ENCODE measurements around the gene KRTAP2-3.
"Not testable (repeated sequence)": the region's sequence is repeated elsewhere in the genome, so short reads cannot be mapped to it uniquely, and the experiment has no call there.

Gene KRTAP2-3

DNA sequence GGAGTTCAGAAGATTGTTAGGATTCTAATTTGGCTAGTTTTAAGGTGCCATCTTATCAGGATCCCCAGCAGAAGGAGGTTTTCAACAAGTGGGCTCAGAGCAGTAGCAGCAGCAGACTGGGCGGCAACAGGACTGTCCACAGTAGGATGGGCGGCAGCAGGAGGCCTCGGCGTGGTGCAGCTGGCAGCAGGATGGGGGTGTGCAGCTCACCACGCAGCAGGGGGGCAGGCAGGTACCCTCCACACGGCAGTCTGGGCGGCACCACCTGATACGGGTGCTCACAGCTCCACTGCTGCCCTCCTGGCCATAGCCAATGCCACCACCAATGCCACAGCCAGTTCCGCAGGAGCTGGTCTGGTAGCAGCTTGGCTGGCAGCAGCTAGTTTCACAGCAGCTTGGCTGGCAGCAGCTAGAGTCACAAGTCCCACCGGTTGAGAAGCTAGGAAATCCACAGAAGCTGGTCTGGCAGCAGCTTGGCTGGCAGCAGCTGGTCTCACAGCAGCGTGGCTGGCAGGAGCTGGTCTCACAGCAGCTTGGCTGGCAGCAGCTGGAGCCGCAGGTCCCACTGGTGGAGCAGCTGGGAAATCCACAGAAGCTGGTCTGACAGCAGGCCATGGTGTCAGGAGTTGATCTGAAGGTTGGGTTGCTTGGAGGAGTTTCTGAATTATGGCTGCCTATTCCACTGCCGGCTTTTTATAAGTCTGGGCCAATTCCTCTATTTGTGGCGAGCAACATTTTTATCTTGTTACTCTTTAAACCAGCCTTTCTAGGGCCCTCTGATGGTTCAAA is 18.9 kb downstream of the KRTAP2-3 start, which contains the start of gene KRTAP1-1:
Gene KRTAP1-1, minus strand, starts transcription at position 668 of the 789 bp plus-strand sequence. Its CDS starts 53 bp downstream, at position 615.
- not testable (repeated sequence) for H3K4ac ChIP-seq (ENCODE audit: low read depth in 1 of 2, low read length in 2 of 2); H3K4me3 ChIP-seq (ENCODE audit: insufficient read depth in 1 of 2, low read depth in 1 of 2, low read length in 2 of 2); H2AK5ac ChIP-seq (ENCODE audit: low read length, severe bottlenecking); H2BK5ac ChIP-seq (ENCODE audit: low read depth, low read length, poor library complexity, severe bottlenecking); H4K8ac ChIP-seq (ENCODE audit: low read length); H2AFZ ChIP-seq (ENCODE audit: low read depth, low read length); H3K27me3 ChIP-seq (ENCODE audit: control insufficient read depth in 1 of 2, insufficient read depth in 1 of 2, low read length in 2 of 2); H3K79me1 ChIP-seq (replicated peaks; ENCODE audit: low read length, poor library complexity, severe bottlenecking); H3K9me3 ChIP-seq (ENCODE audit: control insufficient read depth, low read length); DNase-seq; H3K4me2 ChIP-seq (ENCODE audit: low read length, poor library complexity, severe bottlenecking); H2BK15ac ChIP-seq (ENCODE audit: low read depth, poor library complexity, severe bottlenecking); H2BK120ac ChIP-seq (ENCODE audit: low read depth, low read length); H4K91ac ChIP-seq (ENCODE audit: low read length); H3K36me3 ChIP-seq (ENCODE audit: control insufficient read depth in 1 of 2, insufficient read depth in 2 of 2, low read depth in 1 of 2, low read length in 2 of 2); H3K14ac ChIP-seq (ENCODE audit: low read length in 2 of 2); H3K9ac ChIP-seq (ENCODE audit: low read length); H2BK12ac ChIP-seq (ENCODE audit: low read length in 2 of 2); H3K18ac ChIP-seq (ENCODE audit: low read depth in 1 of 2, low read length in 2 of 2); H3K4me1 ChIP-seq (ENCODE audit: control insufficient read depth, insufficient read depth, low read depth, low read length); H3K27ac ChIP-seq (ENCODE audit: low read length, poor library complexity, severe bottlenecking); H3K23ac ChIP-seq (ENCODE audit: low read length in 2 of 2)
- 88% methylated on average over 12 of the region's 14 CpGs for WGBS

DNA sequence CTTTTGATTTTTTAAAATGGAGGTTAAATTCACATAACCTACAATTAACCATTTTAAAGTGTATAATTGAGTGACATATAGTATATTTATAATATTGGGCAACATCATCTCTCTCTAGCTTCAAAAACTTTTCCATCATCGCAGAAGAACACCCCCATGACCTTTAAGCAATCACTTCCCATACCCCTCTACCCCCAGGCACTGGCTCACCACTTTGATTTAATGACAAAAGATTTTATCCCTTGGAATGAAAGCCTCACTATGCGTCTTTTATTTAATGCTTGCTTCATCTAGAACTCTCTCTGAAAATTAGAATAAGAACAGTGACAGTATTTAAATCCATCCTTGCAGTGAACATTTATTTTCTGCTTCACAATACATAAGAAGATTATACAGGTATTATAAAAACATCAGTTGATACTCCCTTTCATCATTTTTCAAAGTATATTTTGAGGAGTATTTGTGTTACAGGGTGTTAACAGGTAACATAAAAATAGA is 22.0 kb downstream of the KRTAP2-3 start:
- H3K27ac ChIP-seq (ENCODE audit: low read length, poor library complexity, severe bottlenecking) = no peak overlapping the region
- H3K27me3 ChIP-seq (ENCODE audit: control insufficient read depth in 1 of 2, insufficient read depth in 1 of 2, low read length in 2 of 2) = no peaks in the 10 kb centered on the region
- H3K18ac ChIP-seq (ENCODE audit: low read depth in 1 of 2, low read length in 2 of 2) = no peak overlapping the region
- H3K36me3 ChIP-seq (ENCODE audit: control insufficient read depth in 1 of 2, insufficient read depth in 2 of 2, low read depth in 1 of 2, low read length in 2 of 2) = no peaks in the 10 kb centered on the region
- no peak overlapping the region for H2BK5ac ChIP-seq (ENCODE audit: low read depth, low read length, poor library complexity, severe bottlenecking)
- no peak overlapping the region for H3K14ac ChIP-seq (ENCODE audit: low read length in 2 of 2)
- H2BK120ac ChIP-seq (ENCODE audit: low read depth, low read length) = no peak overlapping the region
- H3K9me3 ChIP-seq (ENCODE audit: control insufficient read depth, low read length) = peaks cover under 1% of the 10 kb centered on the region
- H2BK15ac ChIP-seq (ENCODE audit: low read depth, poor library complexity, severe bottlenecking) = no peak overlapping the region
- H2BK12ac ChIP-seq (ENCODE audit: low read length in 2 of 2) = no peak overlapping the region
- H2AFZ ChIP-seq (ENCODE audit: low read depth, low read length) = no peak overlapping the region
- no peak for DNase-seq
- no peak overlapping the region for H3K9ac ChIP-seq (ENCODE audit: low read length)
- H2AK5ac ChIP-seq (ENCODE audit: low read length, severe bottlenecking) = no peak overlapping the region
- H3K4me3 ChIP-seq (ENCODE audit: insufficient read depth in 1 of 2, low read depth in 1 of 2, low read length in 2 of 2) = no peak overlapping the region
- WGBS = 56% methylated on average over 1 of the region's 2 CpGs
- H3K4ac ChIP-seq (ENCODE audit: low read depth in 1 of 2, low read length in 2 of 2) = no peak overlapping the region
- no peaks in the 10 kb centered on the region for H3K79me1 ChIP-seq (replicated peaks; ENCODE audit: low read length, poor library complexity, severe bottlenecking)
- H3K4me1 ChIP-seq (ENCODE audit: control insufficient read depth, insufficient read depth, low read depth, low read length) = peaks cover 7% of the 10 kb centered on the region
- no peak overlapping the region for H4K8ac ChIP-seq (ENCODE audit: low read length)
- no peak overlapping the region for H4K91ac ChIP-seq (ENCODE audit: low read length)
- H3K4me2 ChIP-seq (ENCODE audit: low read length, poor library complexity, severe bottlenecking) = no peak overlapping the region
- H3K23ac ChIP-seq (ENCODE audit: low read length in 2 of 2) = no peak overlapping the region

DNA sequence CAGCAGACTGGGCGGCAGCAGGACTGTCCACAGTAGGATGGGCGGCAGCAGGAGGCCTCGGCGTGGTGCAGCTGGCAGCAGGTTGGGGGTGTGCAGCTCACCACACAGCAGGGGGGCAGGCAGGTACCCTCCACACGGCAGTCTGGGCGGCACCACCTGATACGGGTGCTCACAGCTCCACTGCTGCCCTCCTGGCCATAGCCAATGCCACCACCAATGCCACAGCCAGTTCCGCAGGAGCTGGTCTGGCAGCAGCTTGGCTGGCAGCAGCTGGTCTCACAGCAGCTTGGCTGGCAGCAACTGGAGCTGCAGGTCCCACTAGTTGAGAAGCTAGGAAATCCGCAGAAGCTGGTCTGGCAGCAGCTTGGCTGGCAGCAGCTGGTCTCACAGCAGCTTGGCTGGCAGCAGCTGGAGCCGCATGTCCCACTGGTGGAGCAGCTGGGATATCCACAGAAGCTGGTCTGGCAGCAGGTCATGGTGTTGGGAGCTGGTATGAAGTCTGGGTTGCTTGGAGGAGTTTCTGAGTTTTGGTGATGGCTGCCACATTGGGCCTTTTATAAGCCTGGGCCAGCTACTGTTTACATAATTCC is 25.5 kb downstream of the KRTAP2-3 start, which contains the start of gene KRTAP1-3:
Gene KRTAP1-3, minus strand, starts transcription at position 529 of the 590 bp plus-strand sequence. Its CDS starts 53 bp downstream, at position 476.
- DNase-seq; H2BK15ac ChIP-seq (ENCODE audit: low read depth, poor library complexity, severe bottlenecking); H4K8ac ChIP-seq (ENCODE audit: low read length); H3K23ac ChIP-seq (ENCODE audit: low read length in 2 of 2); H3K27ac ChIP-seq (ENCODE audit: low read length, poor library complexity, severe bottlenecking); H2BK12ac ChIP-seq (ENCODE audit: low read length in 2 of 2); H2AFZ ChIP-seq (ENCODE audit: low read depth, low read length); H3K4ac ChIP-seq (ENCODE audit: low read depth in 1 of 2, low read length in 2 of 2); H3K4me2 ChIP-seq (ENCODE audit: low read length, poor library complexity, severe bottlenecking); H2BK120ac ChIP-seq (ENCODE audit: low read depth, low read length); H4K91ac ChIP-seq (ENCODE audit: low read length); H3K4me3 ChIP-seq (ENCODE audit: insufficient read depth in 1 of 2, low read depth in 1 of 2, low read length in 2 of 2); H2BK5ac ChIP-seq (ENCODE audit: low read depth, low read length, poor library complexity, severe bottlenecking); H2AK5ac ChIP-seq (ENCODE audit: low read length, severe bottlenecking); H3K9me3 ChIP-seq (ENCODE audit: control insufficient read depth, low read length); H3K9ac ChIP-seq (ENCODE audit: low read length); H3K4me1 ChIP-seq (ENCODE audit: control insufficient read depth, insufficient read depth, low read depth, low read length); H3K27me3 ChIP-seq (ENCODE audit: control insufficient read depth in 1 of 2, insufficient read depth in 1 of 2, low read length in 2 of 2); H3K79me1 ChIP-seq (replicated peaks; ENCODE audit: low read length, poor library complexity, severe bottlenecking); H3K36me3 ChIP-seq (ENCODE audit: control insufficient read depth in 1 of 2, insufficient read depth in 2 of 2, low read depth in 1 of 2, low read length in 2 of 2): not testable (repeated sequence)
- Histone ChIP-seq H3K14ac (ENCODE audit: low read length in 2 of 2) (peak within 1 kb of the TSS in 1 of 2 experiments; percentile 65), H3K18ac (ENCODE audit: low read depth in 1 of 2, low read length in 2 of 2) (peak within 1 kb of the TSS in 1 of 2 experiments; percentile 24)
- 89% methylated on average over 5 of the region's 10 CpGs for WGBS

DNA sequence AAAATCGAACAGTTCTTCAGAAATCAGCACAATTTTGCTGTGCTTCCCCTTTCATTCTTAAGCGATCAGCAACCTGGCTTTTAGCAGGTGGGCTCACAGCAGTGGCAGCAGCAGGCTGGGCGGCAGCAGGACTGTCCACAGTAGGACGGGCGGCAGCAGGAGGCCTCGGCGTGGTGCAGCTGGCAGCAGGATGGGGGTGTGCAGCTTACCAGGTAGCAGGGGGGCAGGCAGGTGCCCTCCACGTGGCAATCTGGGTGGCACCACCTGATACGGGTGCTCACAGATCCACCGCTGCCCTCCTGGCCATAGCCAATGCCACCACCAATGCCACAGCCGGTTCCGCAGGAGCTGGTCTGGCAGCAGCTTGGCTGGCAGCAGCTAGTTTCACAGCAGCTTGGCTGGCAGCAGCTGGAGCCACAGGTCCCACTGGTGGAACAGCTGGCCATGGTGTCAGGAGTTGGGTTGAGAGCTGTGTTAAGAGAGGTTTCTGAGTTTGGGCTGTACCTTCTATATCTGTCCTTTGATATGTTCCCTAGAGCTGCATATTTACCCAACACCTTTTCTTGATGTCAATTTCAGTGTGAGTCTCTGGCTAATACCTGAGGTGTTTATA is 30.2 kb downstream of the KRTAP2-3 start, which contains the start of gene KRTAP1-4:
Gene KRTAP1-4, minus strand, starts transcription at position 563 of the 613 bp plus-strand sequence. Its CDS starts 117 bp downstream, at position 446.
- no peaks in the 10 kb centered on the region for H3K79me1 ChIP-seq (replicated peaks; ENCODE audit: low read length, poor library complexity, severe bottlenecking)
- H2BK15ac ChIP-seq (ENCODE audit: low read depth, poor library complexity, severe bottlenecking) = no peak within 1 kb of the TSS
- peak within 1 kb of the TSS in 1 of 2 experiments; percentile 62 for H3K14ac ChIP-seq (ENCODE audit: low read length in 2 of 2)
- no peak within 1 kb of the TSS for H3K18ac ChIP-seq (ENCODE audit: low read depth in 1 of 2, low read length in 2 of 2)
- peak within 1 kb of the TSS; percentile 70 for H2AK5ac ChIP-seq (ENCODE audit: low read length, severe bottlenecking)
- H3K9me3 ChIP-seq (ENCODE audit: control insufficient read depth, low read length) = no peaks in the 10 kb centered on the region
- H3K4me3 ChIP-seq (ENCODE audit: insufficient read depth in 1 of 2, low read depth in 1 of 2, low read length in 2 of 2) = no peak within 1 kb of the TSS
- no peak within 1 kb of the TSS for H2BK5ac ChIP-seq (ENCODE audit: low read depth, low read length, poor library complexity, severe bottlenecking)
- H2BK12ac ChIP-seq (ENCODE audit: low read length in 2 of 2) = no peak within 1 kb of the TSS
- no peak within 1 kb of the TSS for H3K23ac ChIP-seq (ENCODE audit: low read length in 2 of 2)
- H4K91ac ChIP-seq (ENCODE audit: low read length) = no peak within 1 kb of the TSS
- no peak within 1 kb of the TSS for H2AFZ ChIP-seq (ENCODE audit: low read depth, low read length)
- H3K4me2 ChIP-seq (ENCODE audit: low read length, poor library complexity, severe bottlenecking) = no peak within 1 kb of the TSS
- H4K8ac ChIP-seq (ENCODE audit: low read length) = no peak within 1 kb of the TSS
- no peak within 1 kb of the TSS for H3K4ac ChIP-seq (ENCODE audit: low read depth in 1 of 2, low read length in 2 of 2)
- no peak within 1 kb of the TSS for H2BK120ac ChIP-seq (ENCODE audit: low read depth, low read length)
- no peak for DNase-seq
- no peak within 1 kb of the TSS for H3K27ac ChIP-seq (ENCODE audit: low read length, poor library complexity, severe bottlenecking)
- peaks cover 5% of the 10 kb centered on the region for H3K4me1 ChIP-seq (ENCODE audit: control insufficient read depth, insufficient read depth, low read depth, low read length)
- H3K27me3 ChIP-seq (ENCODE audit: control insufficient read depth in 1 of 2, insufficient read depth in 1 of 2, low read length in 2 of 2) = no peaks in the 10 kb centered on the region
- H3K9ac ChIP-seq (ENCODE audit: low read length) = no peak within 1 kb of the TSS
- WGBS = 83% methylated on average over 12 of the region's 12 CpGs
- no peaks in the 10 kb centered on the region for H3K36me3 ChIP-seq (ENCODE audit: control insufficient read depth in 1 of 2, insufficient read depth in 2 of 2, low read depth in 1 of 2, low read length in 2 of 2)

All from mesenchymal stem cell (in vitro differentiated cells and primary cell).